GM12878 (cell line): ENCODE results near the gene FMNL2. TPM values are rescaled to one million over a fixed set of nuclear protein-coding genes. Genes with fewer than 3 reads are reported as not detected.

ENCODE experiments used
- ATAC-seq: fragments of 200-7000 bp; cut with Tn5 transposase; 3 replicates; pipeline ENCODE4 v1.9.1; 2020; ENCODE audit warnings: mild to moderate bottlenecking, moderate library complexity
- BruUV-seq: library from RNA; stranded (reverse); fragments of 400-500 nt; replicated peaks from 2 replicates; lab custom pipeline; 2021; lab: Mats Ljungman, UMichigan
- CTCF ChIA-PET: fragments of 300-600 bp; sonication (Branson Sonifier 250); formaldehyde crosslinking; extraction: SDS; loops from one replicate; lab custom pipeline; 2021; ENCODE audit warnings: inconsistent platforms; lab: Yijun Ruan, JAX
- POLR2A ChIA-PET: fragments of 350-600 bp; formaldehyde crosslinking; extraction: SDS; loops from one replicate; lab custom pipeline; 2021; ENCODE audit warnings: inconsistent platforms; lab: Charles Lee
- RAD21 ChIA-PET: fragments of 300-600 bp; sonication (Branson Sonifier 250); formaldehyde crosslinking; loops from one replicate; lab custom pipeline; 2023; ENCODE audit warnings: antibody characterized with exemption; ENCODE audit not compliant: unreplicated experiment; lab: Charles Lee
- SMC1A ChIA-PET: fragments of 300-600 bp; sonication (Branson Sonifier 250); formaldehyde crosslinking; loops from one replicate; lab custom pipeline; 2023; ENCODE audit not compliant: unreplicated experiment, uncharacterized antibody; lab: Charles Lee
- DNase-seq: peaks from one replicate; pipeline ENCODE4 v3.0.0-alpha.2; 2011; ENCODE audit warnings: low read depth, low spot score
- FAIRE-seq: peaks from 3 replicates; lab custom pipeline; 2011; peaks lifted over from hg19 to GRCh38; lab: Jason Lieb, UNC
- H2AFZ ChIP-seq: 2 replicates; pipeline ENCODE4 v1.6.0; 2011; ENCODE audit warnings: low read depth, low read length, control low read depth; ENCODE audit not compliant: control insufficient read depth
- H3K27ac ChIP-seq: 2 replicates; pipeline ENCODE4 v1.5.1; 2011; ENCODE audit warnings: control low read depth; ENCODE audit not compliant: control insufficient read depth, insufficient read depth
- H3K27me3 ChIP-seq, 2 experiments: replicated peaks in 1 of 2; 2 replicates each; pipeline versions ENCODE4 v1.6.0 to v1.6.1; 2011; ENCODE audit warnings: low read length in 1 of 2; ENCODE audit not compliant: control insufficient read depth in 2 of 2, insufficient read depth in 2 of 2
- H3K36me3 ChIP-seq, 2 experiments: 2 replicates each; pipeline ENCODE4 v1.5.1; 2011; ENCODE audit warnings: low read length in 1 of 2; ENCODE audit not compliant: control insufficient read depth in 2 of 2, insufficient read depth in 2 of 2
- H3K4me1 ChIP-seq: 2 replicates; pipeline ENCODE4 v1.6.1; 2011; ENCODE audit warnings: mild to moderate bottlenecking, low read length, moderate library complexity, mixed read lengths; ENCODE audit not compliant: control insufficient read depth, insufficient read depth
- H3K4me2 ChIP-seq: 2 replicates; pipeline ENCODE4 v1.6.0; 2011; ENCODE audit warnings: control low read depth; ENCODE audit not compliant: control insufficient read depth, insufficient read depth
- H3K4me3 ChIP-seq: fragments of 200-600 bp; sonication (generic); 2 replicates; pipeline ENCODE4 v1.5.1; 2016
- H3K79me2 ChIP-seq: 2 replicates; pipeline ENCODE4 v1.6.0; 2011; ENCODE audit warnings: low read length; ENCODE audit not compliant: control insufficient read depth, insufficient read depth
- H3K9ac ChIP-seq: 2 replicates; pipeline ENCODE4 v1.8.0; 2011; ENCODE audit warnings: low read length, control low read depth, mixed read lengths; ENCODE audit not compliant: control insufficient read depth, insufficient read depth
- H3K9me3 ChIP-seq: replicated peaks from 3 replicates; pipeline ENCODE4 v1.5.1; 2011; ENCODE audit warnings: mild to moderate bottlenecking, low read length; ENCODE audit not compliant: control insufficient read depth, insufficient read depth
- H4K20me1 ChIP-seq: 2 replicates; pipeline ENCODE4 v1.6.0; 2011; ENCODE audit not compliant: control insufficient read depth, insufficient read depth
- BMI1 ChIP-seq: fragments of 450-650 bp; IDR thresholded peaks from 2 replicates; pipeline ENCODE4 v1.6.1; 2016; ENCODE audit warnings: mild to moderate bottlenecking, moderate library complexity, borderline replicate concordance
- E2F8 ChIP-seq: fragments of 450-650 bp; IDR thresholded peaks from 2 replicates; pipeline ENCODE4 v1.6.1; 2018; ENCODE audit warnings: mild to moderate bottlenecking, low read depth, moderate library complexity; ENCODE audit not compliant: partially characterized antibody
- EP300 ChIP-seq, 2 experiments: fragments of 150-350 bp in 1 of 2; IDR thresholded peaks; 2 replicates each; pipeline ENCODE4 v1.6.1; 2011 to 2012; ENCODE audit warnings: low read depth in 2 of 2, low read length in 2 of 2, borderline replicate concordance in 1 of 2, improper control_type of control experiment in 1 of 2, inconsistent platforms in 1 of 2; ENCODE audit not compliant: control insufficient read depth in 1 of 2
- FOXM1 ChIP-seq: IDR thresholded peaks from 2 replicates; pipeline ENCODE4 v1.6.1; 2012; ENCODE audit warnings: low read depth, mild to moderate bottlenecking, inconsistent platforms, low read length, moderate library complexity
- KAT2A ChIP-seq: conservative IDR thresholded peaks from 2 replicates; pipeline ENCODE4 v1.6.1; 2011; ENCODE audit warnings: low read depth, low read length; ENCODE audit not compliant: control insufficient read depth
- PKNOX1 ChIP-seq: fragments of 450-650 bp; IDR thresholded peaks from 2 replicates; pipeline ENCODE4 v1.6.1; 2016; ENCODE audit warnings: mild to moderate bottlenecking
- POLR2A ChIP-seq: IDR thresholded peaks from 2 replicates; pipeline ENCODE4 v1.6.1; 2011; ENCODE audit warnings: low read depth, mild to moderate bottlenecking, low read length
- SIX5 ChIP-seq: IDR thresholded peaks from 2 replicates; pipeline ENCODE4 v1.6.1; 2011; ENCODE audit warnings: mild to moderate bottlenecking, low read depth, low read length, moderate library complexity; ENCODE audit not compliant: severe bottlenecking
- SREBF1 ChIP-seq: IDR thresholded peaks from 2 replicates; pipeline ENCODE4 v1.6.1; 2012; ENCODE audit warnings: mild to moderate bottlenecking, low read length
- TAF1 ChIP-seq: IDR thresholded peaks from 2 replicates; pipeline ENCODE4 v1.6.1; 2011; ENCODE audit warnings: mild to moderate bottlenecking, low read depth, low read length, borderline replicate concordance
- TARDBP ChIP-seq: IDR thresholded peaks from 2 replicates; pipeline ENCODE4 v1.6.1; 2016; ENCODE audit warnings: borderline replicate concordance
- ZNF384 ChIP-seq: IDR thresholded peaks from 2 replicates; pipeline ENCODE4 v1.6.1; 2012; ENCODE audit warnings: low read depth, mild to moderate bottlenecking, low read length, improper control_type of control experiment, borderline replicate concordance
- in situ Hi-C: fragments of 300-500 bp; cut with MboI; formaldehyde crosslinking; loops from 9 replicates; pipeline ENCODE4 v1.14.3; 2018; ENCODE audit warnings: mixed read lengths
- intact Hi-C: fragments of 100-400 bp; cut with micrococcal nuclease; formaldehyde crosslinking; loops from one replicate; pipeline ENCODE4 v1.14.2; 2022; ENCODE audit not compliant: unreplicated experiment
- polyA plus RNA-seq, 11 experiments: library from polyadenylated mRNA; depleted of rRNA in 4 of 11; unstranded in 6 of 11; stranded (reverse) in 5 of 11; fragments of >200 nt; fragmentation: Nextera tagmentation in 4 of 11; fragmentation: Illumina TruSeq in 1 of 11; extraction: Ambion mirVana in 4 of 11; extraction: Trizol in 1 of 11; gene quantifications; 1 replicate in 1 of 11; 2 replicates in 10 of 11; pipeline versions ENCODE4 v1.2.1 to v1.2.3, GENCODE V29; 2011 to 2016; ENCODE audit warnings: inconsistent platforms in 2 of 11, missing spikeins in 2 of 11, low read depth in 1 of 11
- total RNA-seq, 4 experiments: library from RNA; depleted of rRNA in 3 of 4; stranded (reverse); fragments of >200 nt in 3 of 4; fragmentation: Illumina TruSeq in 1 of 4; extraction: Trizol in 1 of 4; gene quantifications; 2 replicates each; pipeline versions ENCODE4 v1.2.1 to v1.2.3, GENCODE V29; 2013 to 2021
- TF ChIP-seq, protein P1 (sequence below): IDR thresholded peaks from 2 replicates; pipeline ENCODE4 v1.6.1; 2011; ENCODE audit warnings: low read depth, mild to moderate bottlenecking, low read length, moderate library complexity, borderline replicate concordance; ENCODE audit errors: extremely low read depth
- TF ChIP-seq, protein P2 (sequence below): fragments of 450-650 bp; IDR thresholded peaks from 2 replicates; pipeline ENCODE4 v1.6.1; 2017; ENCODE audit warnings: low read depth, mild to moderate bottlenecking, moderate library complexity

The FMNL2 gene
- total and polyA plus RNA-seq, 10 of the 15 experiments (the other 5 are each of a cell fraction or from before 2014, with no cell fraction given): 0.13 to 9.9 (median 0.35) TPM

- Histone ChIP-seq H3K4me3 (no peak overlapping the region), H3K27me3 (no peaks in the 10 kb centered on the region), H3K9ac (no peak overlapping the region), H3K4me1 (no peaks in the 10 kb centered on the region; the same call in 1 of the 2 replicates), H3K4me2 (no peak overlapping the region), H3K9me3 (no peaks in the 10 kb centered on the region; the same call in 2 of the 3 replicates), H3K79me2 (no peaks in the 10 kb centered on the region; the same call in 1 of the 2 replicates), H3K27ac (no peak overlapping the region), H2AFZ (no peak overlapping the region), H3K36me3 (no peaks in the 10 kb centered on the region), H4K20me1 (no peaks in the 10 kb centered on the region)
- ATAC-seq (no peak), DNase-seq (no peak), FAIRE-seq (no peak)
- TF ChIP-seq TARDBP (no peak), BMI1 (no peak), EP300 (IDR thresholded peaks at IDR 0.05; ENCODE audit: borderline replicate concordance in 1 of 2, control insufficient read depth in 1 of 2, low read depth in 2 of 2, low read length in 2 of 2) (no peak), KAT2A (no peak), SREBF1 (no peak), POLR2A (no peak), PKNOX1 (no peak), ZNF384 (no peak), SIX5 (no peak), E2F8 (no peak), TAF1 (no peak), FOXM1 (no peak)
- TF ChIP-seq, protein P1, sequence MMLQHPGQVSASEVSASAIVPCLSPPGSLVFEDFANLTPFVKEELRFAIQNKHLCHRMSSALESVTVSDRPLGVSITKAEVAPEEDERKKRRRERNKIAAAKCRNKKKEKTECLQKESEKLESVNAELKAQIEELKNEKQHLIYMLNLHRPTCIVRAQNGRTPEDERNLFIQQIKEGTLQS: no peak
- TF ChIP-seq, protein P2, sequence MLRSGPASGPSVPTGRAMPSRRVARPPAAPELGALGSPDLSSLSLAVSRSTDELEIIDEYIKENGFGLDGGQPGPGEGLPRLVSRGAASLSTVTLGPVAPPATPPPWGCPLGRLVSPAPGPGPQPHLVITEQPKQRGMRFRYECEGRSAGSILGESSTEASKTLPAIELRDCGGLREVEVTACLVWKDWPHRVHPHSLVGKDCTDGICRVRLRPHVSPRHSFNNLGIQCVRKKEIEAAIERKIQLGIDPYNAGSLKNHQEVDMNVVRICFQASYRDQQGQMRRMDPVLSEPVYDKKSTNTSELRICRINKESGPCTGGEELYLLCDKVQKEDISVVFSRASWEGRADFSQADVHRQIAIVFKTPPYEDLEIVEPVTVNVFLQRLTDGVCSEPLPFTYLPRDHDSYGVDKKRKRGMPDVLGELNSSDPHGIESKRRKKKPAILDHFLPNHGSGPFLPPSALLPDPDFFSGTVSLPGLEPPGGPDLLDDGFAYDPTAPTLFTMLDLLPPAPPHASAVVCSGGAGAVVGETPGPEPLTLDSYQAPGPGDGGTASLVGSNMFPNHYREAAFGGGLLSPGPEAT: no peak
- RAD21 ChIA-PET: interaction anchor here (0.6 to 1.1 kb wide), 2 partner anchors 13 to 23 kb away, joined by 3 read pairs; no protein-coding TSS in a partner anchor
- CTCF ChIA-PET: interaction anchor here (1.4 to 2.0 kb wide), 3 partner anchors 10 to 17 kb away, joined by 3 to 6 read pairs (median 3); no protein-coding TSS in a partner anchor
- SMC1A ChIA-PET: interaction anchor here (0.7 to 1.6 kb wide), 3 partner anchors 9 to 290 kb away, joined by 3 to 6 read pairs (median 4); no protein-coding TSS in a partner anchor
- intact Hi-C loops: loop anchor here (5.0 kb wide), 1 partner anchor 56 kb away; no protein-coding TSS in a partner anchor
- POLR2A ChIA-PET: interaction anchor here (0.5 to 1.0 kb wide), 2 partner anchors 23 to 41 kb away, joined by 3 read pairs; no protein-coding TSS in a partner anchor
- in situ Hi-C loops: no loop called here
- BruUV-seq: no TSS peak
Measured at GRCh38 chr2:152423684-152424083, 88.7 kb downstream of the FMNL2 start.
